Activated T-cell treated with anti-CD3 and anti-CD28 coated beads, Interleukin-2, amount 50 U/mL, for 48 hours (primary cell): Measurements from ENCODE around the gene C2CD4C.
"Not testable (repeated sequence)": the region's sequence is repeated elsewhere in the genome, so short reads cannot be mapped to it uniquely, and the experiment has no call there.

Source experiments
- DNase-seq, 2 experiments: peaks; one replicate each; pipeline ENCODE4 v3.0.0-alpha.2; 2020

The C2CD4C gene

DNA sequence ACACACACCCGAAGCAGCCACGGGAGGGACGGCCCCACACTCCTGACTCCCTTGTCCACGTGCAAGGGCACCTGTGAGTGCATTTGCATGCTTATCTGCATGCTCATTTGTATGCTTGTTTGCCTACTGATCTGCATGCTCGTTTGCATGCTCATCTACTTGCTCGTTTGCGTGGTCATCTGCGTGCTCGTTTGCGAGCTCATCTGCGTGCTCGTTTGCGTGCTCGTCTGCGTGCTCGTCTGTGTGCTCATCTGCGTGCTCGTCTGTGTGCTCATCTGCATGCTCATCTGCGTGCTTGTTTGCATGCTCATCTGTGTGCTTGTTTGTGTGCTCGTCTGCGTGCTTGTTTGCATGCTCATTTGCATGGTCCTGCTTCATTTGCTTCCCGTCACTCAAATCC is 28.1 kb upstream of the C2CD4C start:
- DNase-seq, result no peak

- no peak for DNase-seq
Measured at GRCh38 chr19:436413-436950, 27.5 kb upstream of the C2CD4C start.

DNA sequence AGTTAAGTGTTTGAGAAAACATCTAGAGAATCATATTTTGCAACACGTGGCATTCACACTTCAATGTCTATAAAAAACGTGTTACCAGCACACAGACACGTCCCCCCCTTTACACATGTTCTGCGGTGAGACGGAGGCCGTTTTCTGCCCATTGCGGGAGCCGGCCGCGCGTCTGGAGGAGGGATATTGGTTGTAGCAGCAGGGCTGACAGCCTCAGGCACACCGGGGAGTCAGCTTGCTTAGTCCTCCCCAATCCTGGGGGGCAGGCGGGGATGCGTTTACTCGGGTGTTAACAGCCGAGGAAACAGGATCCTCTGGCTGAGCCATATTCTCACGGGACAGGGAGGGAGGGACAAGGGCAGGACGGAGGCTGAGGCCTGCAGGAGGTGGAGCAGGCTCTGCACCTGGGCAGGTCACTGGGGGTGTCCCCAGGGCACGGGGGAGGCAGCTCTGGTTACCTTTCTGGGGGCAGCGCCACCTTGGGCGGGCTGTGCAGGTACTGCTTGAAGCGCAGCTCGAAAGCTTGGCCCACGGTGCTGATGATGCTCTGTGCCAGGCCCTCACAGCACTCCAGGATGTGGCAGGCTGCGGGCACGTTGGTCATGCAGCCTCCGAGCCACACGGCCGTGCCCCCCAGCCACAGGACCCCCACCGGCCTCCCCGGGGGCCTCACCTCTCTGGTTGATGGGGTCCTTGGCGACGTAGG is 26.9 kb upstream of the C2CD4C start:
- no peak for DNase-seq

GRCh38 chr19:435056-435706 is 26.2 kb upstream of the C2CD4C start:
- no peak for DNase-seq

DNA sequence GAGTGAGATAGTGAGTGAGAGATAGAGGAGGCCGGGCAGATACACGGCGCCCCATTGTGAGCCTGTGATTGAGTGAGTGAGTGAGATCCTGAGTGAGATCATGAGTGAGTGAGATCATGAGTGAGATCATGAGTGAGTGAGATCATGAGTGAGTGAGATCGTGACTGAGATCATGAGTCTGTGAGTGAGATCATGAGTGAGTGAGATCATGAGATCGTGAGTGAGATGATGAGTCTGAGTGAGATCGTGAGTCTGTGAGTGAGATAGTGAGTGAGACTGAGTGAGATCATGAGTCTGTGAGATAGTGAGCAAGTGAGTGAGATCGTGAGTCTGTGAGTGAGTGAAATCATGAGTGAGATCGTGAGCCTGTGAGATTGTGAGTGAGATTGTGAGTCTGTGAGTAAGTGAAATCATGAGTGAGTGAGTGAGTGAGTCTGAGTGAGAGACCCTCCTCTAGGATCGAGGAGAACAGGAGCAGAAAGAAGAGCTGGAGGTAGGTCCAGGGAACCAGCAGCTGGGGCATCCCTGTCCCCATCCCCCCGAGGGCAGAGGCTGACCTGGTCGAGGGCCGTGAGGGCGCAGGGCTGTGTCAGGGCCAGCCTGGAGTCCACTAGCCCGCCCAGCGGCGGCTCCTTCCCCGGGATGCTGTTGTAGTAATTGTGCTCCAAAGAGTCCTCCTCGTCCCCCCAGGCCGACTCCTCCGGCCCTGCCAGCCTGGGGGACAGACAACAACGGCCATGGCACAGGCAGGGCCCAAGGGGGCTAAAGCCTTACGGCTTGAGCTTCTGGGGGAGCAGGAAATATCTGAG is 25.4 kb upstream of the C2CD4C start:
- no peak for DNase-seq

DNA sequence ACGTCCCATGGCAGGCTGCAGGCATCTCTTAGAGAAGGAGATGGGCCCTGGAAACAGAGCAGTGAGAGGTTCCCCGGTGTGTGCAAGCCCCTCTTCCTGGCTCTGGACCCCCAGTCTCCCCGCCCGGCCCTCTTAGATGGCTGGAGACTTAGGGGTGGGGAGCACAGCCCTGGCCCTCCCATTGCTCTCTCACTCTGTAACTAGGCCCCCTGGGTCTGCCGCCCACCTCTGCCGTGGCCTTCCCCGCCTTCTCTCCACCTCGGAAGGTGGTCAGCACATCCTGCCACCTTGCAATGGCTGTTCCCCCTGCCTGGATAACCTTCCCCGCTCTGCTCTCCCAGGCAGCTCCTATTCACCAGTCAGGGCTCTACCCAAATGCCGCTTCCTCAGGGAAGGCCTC is 21.8 kb upstream of the C2CD4C start:
- no peak for DNase-seq

DNA sequence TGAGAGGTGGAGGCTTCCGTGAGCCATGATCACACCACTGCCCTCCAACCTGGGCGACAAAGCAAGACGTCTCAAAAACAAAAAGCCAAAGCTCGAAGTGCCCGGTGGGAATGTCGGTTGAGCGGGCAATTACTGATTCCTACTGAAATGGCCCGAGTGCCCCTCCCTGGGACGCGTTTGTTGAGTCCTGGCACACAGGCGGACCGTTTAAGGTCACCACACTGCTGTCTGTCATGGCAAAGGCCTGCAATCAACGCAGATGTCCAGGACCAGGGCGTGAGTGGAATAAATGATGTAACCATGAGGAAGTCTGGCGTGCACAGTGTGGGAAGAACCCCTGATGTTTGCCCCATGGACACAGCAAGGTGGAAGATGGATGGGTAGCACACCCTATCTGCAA is 19.2 kb upstream of the C2CD4C start:
- DNase-seq, result no peak

- not testable (repeated sequence) for DNase-seq
Measured at GRCh38 chr19:427675-428074, 18.7 kb upstream of the C2CD4C start.

GRCh38 chr19:426725-427445 is 17.9 kb upstream of the C2CD4C start:
- no peak for DNase-seq

- no peak for DNase-seq
Measured at GRCh38 chr19:425056-425455, 16.1 kb upstream of the C2CD4C start.

DNA sequence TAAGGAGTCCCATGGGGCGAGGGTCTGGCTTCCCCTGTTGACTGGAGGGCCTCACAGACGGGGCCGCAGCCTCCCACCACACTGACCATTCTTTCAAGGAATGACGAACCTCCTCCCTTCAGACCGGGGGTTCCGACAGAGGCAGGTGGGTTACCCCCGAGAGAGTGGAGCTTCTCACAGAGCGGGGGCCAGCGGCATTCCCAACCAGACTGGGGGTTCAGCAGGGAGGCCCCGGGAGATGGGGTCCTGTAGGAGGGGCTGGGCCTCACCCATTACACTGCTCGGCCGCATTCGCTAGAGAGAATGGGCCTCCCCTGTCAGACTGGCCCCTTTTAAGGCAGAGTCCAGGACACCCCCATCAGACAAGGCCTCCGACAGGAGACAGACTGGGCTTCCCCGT is 15.6 kb upstream of the C2CD4C start:
- DNase-seq, result no peak

DNA sequence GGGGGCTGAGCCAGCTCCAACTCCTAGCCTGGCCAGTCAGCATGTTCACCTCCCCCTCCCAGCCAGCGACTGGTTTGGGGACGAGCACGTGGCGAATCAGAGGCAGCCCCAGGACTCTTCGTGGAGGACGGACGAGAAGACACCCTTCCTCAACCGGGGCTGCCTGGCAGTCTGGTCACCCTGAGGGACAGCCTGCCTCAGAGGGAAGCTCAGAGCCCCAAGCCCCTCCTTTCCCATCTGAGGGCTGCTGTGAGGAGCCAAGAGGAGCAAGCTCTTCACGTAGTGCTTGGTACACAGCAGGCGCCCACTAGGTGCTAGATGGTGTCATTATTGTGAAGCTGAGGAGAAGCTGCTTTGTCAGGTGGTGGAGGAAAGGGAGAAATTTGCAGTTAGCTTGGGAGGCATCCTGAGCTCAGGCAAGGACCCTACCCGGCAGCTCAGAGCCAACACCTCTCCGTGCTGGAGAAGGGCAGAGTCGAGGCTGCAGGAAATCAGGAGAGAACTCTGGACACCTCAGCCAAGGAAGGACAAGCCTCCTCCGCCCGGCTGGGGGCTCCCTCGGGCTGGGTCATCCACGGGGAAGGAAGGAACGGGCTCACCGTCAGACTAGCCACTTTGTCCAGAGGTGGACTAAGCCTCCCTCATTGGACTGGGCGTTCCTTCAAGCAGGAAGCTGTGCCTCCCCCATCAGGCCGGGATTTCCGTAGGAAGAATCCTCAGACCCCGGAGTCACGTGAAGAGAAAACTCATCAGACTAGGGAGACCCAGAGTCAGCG is 14.9 kb upstream of the C2CD4C start:
- DNase-seq, result no peak

DNA sequence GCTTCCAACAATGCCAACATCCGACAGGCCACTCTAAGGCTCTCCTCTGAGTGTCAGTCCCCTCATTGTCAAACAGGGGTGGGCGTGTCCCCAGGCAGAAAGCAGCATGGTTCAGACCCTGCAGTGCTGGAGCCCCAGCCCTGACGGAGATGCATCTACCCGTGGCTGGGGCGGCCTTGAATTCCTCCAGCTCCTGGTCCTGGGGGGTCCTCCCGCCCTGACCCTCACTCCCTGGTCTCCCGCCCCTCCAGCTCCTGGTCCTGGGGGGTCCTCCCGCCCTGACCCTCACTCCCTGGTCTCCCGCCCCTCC is 13.9 kb upstream of the C2CD4C start:
- not testable (repeated sequence) for DNase-seq

GRCh38 chr19:422213-422916 is 13.4 kb upstream of the C2CD4C start:
- DNase-seq, result no peak

DNA sequence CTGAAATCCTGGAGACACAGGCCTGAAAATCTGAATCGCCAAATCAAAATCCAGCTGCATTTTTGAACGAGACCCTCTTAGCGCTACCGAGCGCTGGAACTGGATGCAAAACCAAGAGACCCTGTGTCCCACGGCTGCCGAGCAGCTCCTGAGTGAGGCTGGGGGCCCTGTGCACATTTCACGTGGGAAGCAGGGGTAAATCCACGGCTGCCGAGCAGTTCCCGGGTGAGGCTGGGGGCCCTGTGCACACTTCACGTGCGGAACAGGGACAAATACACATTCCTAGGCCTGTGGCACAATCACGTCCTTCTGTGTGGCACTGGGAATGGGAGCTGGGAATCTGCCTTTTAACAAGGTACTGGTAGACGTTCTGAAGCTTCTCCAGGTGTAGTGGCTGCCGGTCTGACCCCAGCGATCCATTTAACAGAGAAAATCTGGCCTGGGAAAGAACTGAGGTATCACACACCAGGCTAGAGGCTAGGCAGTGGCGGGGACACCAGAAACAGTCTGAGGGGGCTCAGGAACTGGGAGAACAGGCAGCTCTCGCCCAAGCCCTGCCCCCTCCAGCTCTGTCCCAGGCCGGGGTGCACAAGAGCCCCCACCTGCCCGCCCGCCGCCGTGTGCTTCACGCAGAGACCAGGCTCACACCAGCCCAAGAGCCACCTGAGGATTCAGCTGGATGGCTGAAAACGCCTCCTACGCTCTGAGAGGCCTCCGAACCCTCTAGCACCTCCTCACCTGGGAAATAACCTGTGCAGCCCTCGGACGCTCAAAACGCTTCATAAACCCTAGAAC is 11.0 kb upstream of the C2CD4C start:
- no peak for DNase-seq

GRCh38 chr19:418761-419671 is 10.1 kb upstream of the C2CD4C start:
- DNase-seq, result no peak

- no peak for DNase-seq
Measured at GRCh38 chr19:416416-416815, 7.5 kb upstream of the C2CD4C start.

- no peak for DNase-seq
Measured at GRCh38 chr19:415292-415691, 6.3 kb upstream of the C2CD4C start.

DNA sequence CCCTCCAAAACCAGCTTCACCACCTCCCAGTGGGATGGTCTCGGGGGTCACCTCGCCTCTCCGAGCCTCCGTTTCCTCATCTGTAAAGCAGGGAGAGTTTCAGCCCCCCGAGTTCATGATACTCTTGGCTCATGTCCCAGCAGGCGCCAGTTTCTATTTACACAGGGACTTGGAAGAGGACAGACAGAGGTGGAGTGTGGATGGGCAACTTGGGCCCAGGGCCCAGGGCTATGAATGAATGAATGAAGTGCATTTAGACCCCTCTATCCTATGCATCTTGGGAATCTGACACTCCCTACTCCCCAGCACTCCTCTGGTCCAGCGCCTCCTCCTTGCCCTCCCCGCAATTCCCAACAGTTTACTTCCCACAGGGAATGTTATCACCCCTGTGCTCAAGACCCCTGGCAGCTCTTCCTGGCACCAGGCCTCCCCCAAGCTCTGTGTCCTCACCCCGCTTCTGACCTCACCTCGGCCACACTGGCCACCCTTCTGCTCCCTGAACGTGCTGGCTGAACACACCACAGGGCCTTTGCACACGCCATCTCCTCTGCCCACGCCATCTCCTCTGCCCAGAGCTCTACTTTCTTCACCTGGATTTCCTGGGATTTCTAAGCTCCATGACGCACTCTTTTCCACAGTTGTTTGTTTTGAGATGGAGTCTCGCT is 4.9 kb upstream of the C2CD4C start:
- no peak for DNase-seq
